Measurements from ENCODE around the gene ZBTB42.

The ZBTB42 gene

GRCh38 chr14:104795781-104796686 lies 4.9 kb upstream of the ZBTB42 start:
- DNase-seq (ENCODE audit: low read depth), result no peak

- no peak for DNase-seq (ENCODE audit: low read depth)
Observed at GRCh38 chr14:104796687-104797081, 4.2 kb upstream of the ZBTB42 start.

GRCh38 chr14:104797115-104798044 lies 3.5 kb upstream of the ZBTB42 start:
- no peak for DNase-seq (ENCODE audit: low read depth)

- no peak for DNase-seq (ENCODE audit: low read depth)
Observed at GRCh38 chr14:104798300-104799243, 2.3 kb upstream of the ZBTB42 start.

GRCh38 chr14:104799244-104800014 lies 1.5 kb upstream of the ZBTB42 start:
- no peak for DNase-seq (ENCODE audit: low read depth)

DNA sequence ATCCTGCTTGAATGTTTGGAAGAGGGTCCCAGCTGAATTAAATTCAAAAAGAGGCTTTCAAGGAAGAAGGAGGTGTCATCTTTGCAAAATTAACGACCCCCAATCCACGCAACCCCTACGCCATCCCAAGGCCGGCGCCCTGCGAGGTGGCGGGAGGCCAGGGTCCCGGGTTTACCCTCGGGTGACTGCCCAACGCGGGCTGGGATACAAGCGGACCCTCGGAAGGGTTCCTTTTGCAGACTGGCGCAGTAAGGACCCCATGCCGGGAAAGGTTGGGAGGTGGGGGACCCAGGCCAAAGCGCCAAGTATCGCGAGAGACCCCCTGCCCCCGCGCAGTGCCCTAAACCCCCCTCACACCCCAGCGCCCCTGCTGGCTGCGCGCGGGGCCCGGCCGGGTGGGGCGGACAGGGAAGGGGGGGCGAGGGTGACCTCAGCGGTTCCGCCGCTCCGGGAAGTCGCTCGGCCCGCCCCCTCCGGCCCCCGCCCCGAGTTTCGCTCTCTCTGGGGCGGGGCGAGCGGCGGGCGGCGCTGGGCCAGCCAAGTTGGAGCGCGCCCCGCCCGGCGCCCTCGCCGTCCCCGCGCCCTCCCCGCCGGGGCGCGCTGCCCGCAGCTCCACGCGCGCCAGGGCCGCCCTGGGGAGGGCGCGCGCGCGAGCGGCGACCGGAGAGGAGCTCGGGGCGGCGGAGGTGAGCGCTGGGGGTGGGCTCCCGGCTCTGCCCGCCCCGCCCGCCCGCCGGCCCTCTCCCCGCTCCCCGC lies 708 bp upstream of the ZBTB42 start:
- DNase-seq (ENCODE audit: low read depth), result peak; percentile 57

DNA sequence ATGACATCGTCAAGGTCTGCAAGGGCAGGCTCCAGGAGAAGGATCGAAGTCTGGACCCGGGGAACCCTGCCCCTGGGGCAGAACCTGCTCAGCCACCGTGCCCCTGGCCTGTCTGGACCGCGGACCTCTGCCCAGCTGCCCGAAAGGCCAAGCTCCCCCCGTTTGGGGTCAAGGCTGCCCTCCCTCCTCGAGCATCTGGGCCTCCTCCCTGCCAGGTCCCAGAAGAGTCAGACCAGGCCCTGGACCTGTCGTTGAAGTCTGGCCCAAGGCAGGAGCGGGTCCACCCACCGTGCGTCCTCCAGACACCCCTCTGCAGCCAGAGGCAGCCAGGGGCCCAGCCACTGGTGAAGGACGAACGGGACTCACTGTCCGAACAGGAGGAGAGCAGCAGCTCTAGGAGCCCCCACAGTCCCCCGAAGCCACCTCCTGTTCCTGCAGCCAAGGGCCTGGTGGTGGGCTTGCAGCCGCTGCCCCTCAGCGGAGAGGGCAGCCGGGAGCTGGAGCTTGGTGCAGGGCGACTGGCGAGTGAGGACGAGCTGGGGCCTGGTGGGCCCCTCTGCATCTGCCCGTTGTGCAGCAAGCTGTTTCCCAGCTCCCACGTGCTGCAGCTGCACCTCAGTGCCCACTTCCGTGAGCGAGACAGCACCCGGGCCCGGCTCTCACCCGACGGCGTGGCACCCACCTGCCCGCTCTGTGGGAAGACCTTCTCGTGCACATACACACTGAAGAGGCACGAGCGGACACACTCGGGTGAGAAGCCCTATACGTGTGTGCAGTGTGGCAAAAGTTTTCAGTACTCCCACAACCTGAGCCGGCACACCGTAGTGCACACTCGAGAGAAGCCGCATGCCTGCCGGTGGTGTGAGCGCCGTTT lies 856 bp downstream of the ZBTB42 start:
- DNase-seq (ENCODE audit: low read depth), result no peak

- no peak for DNase-seq (ENCODE audit: low read depth)
Observed at GRCh38 chr14:104802394-104803184, 1.7 kb downstream of the ZBTB42 start.

DNA sequence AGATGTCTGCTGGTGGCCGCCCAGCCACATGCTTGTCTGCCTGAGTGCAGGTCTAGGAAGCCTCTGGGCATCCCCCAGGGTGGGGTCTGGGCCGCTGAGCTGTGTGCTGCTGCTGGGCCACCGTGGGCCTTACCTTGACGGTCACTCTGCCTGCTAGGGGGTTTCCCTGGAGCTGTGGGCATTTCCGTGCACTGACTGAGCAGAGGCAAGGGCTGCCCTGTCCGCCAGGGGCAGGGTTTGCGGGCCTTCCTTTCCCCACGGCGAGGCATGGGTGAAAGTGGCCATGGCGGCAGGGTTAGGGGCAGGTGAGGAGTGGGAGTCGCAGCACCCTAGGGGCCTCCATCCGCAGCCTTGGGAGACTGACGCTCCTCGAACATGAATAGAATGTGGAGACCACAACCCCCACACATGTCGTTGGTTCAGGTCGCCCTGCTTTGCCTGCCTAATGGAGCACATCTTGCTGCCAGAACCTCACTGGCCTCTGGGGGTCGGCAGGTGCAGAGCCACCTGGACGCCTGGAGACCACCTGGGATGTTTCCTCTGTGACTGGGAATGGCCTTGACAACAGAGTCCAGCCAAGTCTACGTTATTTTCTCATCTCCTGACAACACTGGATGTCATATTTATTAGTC lies 2.5 kb downstream of the ZBTB42 start:
- no peak for DNase-seq (ENCODE audit: low read depth)

DNA sequence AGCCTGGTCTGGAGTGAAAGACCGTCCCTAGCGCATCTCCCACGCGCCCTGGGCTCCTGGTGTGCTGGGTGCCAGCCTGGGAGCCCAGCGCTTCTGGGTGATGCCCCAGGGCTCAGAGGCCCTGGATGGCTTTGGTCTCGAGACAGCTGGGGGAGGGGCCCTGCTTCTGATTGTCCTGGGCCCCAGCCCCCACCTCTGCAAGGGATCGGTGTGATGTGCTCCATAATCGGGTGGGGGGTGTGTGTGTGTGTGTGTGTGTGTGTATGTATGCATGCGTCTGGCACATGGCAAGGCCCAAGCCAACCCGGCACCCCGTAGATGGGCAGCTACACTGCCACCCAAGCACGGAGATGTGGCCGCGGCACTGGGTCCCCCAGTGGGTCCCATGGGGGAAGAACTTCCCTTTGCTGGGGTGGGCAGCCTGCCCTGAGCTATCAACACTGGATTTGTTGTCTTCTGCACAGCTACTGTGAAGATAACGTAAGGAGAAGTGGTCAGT lies 3.1 kb downstream of the ZBTB42 start:
- no peak for DNase-seq (ENCODE audit: low read depth)

DNA sequence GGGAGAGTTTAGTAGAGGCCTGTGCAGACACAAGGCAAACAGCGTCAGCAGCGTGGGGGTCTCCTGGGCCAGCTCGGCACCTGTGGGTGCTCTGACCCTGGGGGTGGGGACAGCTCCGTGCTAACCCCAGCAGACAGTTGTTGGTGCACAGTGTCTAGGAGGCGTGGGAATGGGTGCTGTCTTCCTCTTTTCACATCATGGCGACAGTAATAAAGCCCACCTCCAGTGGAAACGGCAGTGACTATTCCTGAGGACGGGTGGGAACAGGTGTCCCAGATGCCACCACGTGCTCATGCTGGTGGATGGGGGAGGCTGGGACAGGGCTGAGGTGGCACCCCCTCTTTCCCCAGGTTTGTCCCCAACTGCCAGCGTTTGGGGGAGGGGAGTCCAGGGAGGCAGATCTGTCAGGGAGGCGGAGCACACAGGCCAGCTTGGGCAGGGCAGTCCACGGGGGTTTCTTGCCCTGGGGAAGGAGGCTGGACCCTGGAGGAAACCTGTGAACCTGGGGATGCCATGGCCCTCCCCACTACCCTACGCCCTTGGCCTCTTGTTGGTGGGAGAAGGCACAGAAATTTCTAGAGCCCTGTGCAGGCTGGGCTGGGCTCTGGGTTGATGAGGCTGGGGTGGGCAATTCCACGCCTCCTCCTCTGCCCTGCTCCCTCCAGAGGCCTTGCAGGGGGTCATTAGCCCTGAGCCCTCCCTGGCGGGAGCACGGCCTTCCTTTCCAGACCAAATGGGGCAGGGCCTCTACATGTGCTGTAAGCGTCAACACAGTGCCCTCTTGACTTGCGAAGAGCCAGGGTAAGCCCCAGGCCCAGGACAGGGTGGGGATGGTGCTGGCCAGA lies 3.8 kb downstream of the ZBTB42 start:
- no peak for DNase-seq (ENCODE audit: low read depth)

- DNase-seq (ENCODE audit: low read depth), result peak; percentile 55
Observed at GRCh38 chr14:104805326-104805678, 4.4 kb downstream of the ZBTB42 start.

GRCh38 chr14:104805941-104806624 lies 5.2 kb downstream of the ZBTB42 start:
- no peak for DNase-seq (ENCODE audit: low read depth)

GRCh38 chr14:104806625-104807465 lies 5.9 kb downstream of the ZBTB42 start:
- DNase-seq (ENCODE audit: low read depth), result no peak

DNA sequence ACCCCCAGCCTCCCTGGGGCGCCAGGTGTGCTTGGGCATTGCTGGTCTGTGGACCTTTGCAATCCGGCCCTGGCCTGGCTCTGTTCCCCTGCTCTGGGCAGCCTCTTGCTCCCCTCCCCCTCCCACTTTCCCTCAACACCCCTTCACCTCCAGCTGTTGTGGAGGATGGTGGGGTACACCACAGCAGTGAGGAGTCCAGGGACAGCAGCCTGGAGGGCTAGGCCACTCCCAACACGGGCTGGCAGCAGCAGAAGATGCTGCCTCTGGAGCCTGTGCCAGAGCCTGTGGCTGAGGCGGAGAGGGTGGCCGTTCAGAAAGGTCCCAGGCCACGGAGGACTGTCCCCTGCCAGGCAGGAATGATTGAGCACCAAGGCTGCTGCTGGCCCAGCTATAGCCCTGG lies 7.6 kb downstream of the ZBTB42 start:
- DNase-seq (ENCODE audit: low read depth), result no peak

Data from stromal cell of bone marrow (primary cell).